AG08396 (cell line): Measurements from ENCODE around the gene MINPP1.

Experiments
- DNase-seq: peaks from one replicate; pipeline ENCODE4 v3.0.0; 2012; ENCODE audit warnings: low spot score, mixed read lengths

The MINPP1 gene

GRCh38 chr10:87519582-87519981 lies 14.9 kb downstream of the MINPP1 start:
- no peak for DNase-seq

DNA sequence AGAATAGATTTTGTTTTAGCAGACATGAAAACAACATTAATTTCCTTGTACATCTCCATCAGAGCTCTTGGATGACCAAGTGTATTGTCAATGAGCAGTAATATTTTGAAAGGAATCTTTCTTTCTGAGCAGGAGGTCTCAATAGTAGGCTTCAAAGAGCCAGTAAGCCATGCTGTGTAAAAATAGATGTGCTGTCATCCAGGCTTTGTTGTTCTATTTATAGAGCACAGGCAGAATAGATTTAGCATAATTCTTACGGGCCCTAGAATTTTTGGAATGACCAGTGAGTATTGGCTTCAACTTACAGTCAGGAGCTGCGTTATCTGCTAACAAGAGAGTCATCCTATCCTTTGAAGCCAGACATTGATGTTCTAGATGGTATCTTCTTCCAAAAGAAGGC lies 19.0 kb downstream of the MINPP1 start:
- no peak for DNase-seq

- no peak for DNase-seq
Observed at GRCh38 chr10:87524296-87524695, 19.6 kb downstream of the MINPP1 start.

- DNase-seq: no peak
Observed at GRCh38 chr10:87531908-87532622, 27.4 kb downstream of the MINPP1 start.

- no peak for DNase-seq
Observed at GRCh38 chr10:87532696-87533095, 28.0 kb downstream of the MINPP1 start.

DNA sequence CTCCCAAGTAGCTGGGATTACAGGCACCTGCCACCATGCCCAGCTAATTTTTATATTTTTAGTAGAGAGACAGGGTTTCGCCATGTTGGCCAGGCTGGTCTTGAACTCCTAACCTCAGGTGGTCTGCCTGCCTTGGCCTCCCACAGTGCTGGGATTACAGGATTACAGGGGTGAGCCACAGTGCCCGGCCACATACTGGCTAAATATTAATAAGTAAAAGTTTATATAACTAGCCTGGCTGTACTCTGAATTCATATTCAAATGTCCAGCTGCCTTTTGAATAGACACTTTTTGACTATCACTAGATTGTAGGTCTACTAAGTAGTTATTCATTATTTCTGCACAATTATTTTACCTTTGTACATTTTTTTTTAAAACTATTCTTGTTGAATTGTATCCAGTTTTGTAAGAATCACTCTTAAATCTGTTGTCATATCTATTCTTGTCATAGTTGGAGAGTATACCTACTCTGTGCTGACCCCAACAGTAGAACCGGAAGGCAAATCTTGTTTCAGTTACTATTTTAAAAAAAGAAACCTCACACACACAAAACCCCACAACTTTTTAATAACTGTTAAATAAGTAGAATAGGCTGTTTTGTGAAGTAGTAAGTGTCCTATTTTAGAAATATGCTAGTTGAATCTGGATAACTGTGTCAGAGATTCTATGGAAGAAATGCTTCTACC lies 29.6 kb downstream of the MINPP1 start:
- no peak for DNase-seq

- DNase-seq: no peak
Observed at GRCh38 chr10:87538092-87539015, 33.7 kb downstream of the MINPP1 start.

DNA sequence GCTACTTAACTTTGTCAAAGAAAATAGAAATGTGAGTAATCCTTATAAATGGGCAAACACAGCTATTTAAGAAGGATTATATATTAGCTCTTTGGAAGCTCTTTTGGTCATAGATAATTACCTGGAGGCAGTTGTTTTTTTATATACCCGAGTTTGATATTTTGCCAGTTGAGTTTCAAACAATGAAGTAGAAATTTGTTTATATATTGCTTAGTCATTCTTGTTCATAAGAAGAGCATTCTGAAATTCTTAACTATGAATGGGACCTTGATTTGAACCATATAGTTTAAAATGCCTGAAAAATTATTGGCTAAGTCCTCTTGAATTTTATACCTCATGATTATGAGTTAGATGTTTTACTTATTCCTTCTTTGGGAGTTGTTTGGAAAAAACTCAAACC lies 36.4 kb downstream of the MINPP1 start:
- DNase-seq: no peak

DNA sequence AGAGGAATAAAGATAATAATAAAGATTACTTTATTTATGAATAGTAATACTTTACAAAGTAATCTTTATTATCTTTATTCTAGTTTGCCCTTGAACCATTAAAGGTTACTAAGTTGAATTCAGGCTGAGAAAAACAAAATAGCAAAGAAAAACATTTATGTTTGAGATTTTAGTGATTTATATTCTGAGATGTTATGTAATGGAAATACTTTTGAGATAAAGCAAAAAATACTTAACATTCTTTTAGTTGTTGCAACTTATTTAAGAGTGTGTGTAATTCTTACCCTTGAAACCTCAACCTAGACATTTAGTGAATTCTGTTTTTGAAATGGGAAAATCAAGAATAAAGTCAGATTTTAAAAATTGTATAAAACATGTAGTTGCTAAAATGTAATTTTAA lies 40.0 kb downstream of the MINPP1 start:
- no peak for DNase-seq

- DNase-seq: no peak
Observed at GRCh38 chr10:87545783-87546182, 41.1 kb downstream of the MINPP1 start.

DNA sequence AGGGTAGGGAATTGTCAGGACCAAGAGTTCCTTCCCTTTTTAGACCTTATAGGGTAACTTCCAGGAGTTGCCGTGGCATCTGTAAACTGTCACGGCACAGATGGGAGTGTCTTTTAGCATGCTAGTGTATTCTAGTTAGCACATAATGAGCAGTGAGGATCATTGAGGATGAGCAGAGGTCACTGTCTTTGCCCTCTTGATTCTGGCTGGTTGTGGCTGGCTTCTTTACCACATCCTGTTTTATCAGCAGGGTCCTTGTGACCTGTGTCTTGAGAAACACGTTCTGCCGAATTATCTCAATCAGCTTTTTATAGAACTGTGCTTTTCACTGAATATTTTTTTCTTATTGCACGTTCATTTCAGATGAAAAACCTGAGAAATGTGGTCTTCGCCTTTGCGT lies 41.5 kb downstream of the MINPP1 start:
- DNase-seq: no peak

GRCh38 chr10:87546971-87547413 lies 42.3 kb downstream of the MINPP1 start:
- no peak for DNase-seq

GRCh38 chr10:87547734-87548311 lies 43.1 kb downstream of the MINPP1 start:
- peak; percentile 32 for DNase-seq

- DNase-seq: no peak
Observed at GRCh38 chr10:87550741-87551140, 46.0 kb downstream of the MINPP1 start.

- DNase-seq: no peak
Observed at GRCh38 chr10:87551326-87551725, 46.6 kb downstream of the MINPP1 start.

GRCh38 chr10:87552248-87552929 lies 47.7 kb downstream of the MINPP1 start:
- DNase-seq: no peak

GRCh38 chr10:87557409-87557808 lies 52.7 kb downstream of the MINPP1 start:
- DNase-seq: no peak

- no peak for DNase-seq
Observed at GRCh38 chr10:87558333-87558732, 53.6 kb downstream of the MINPP1 start.

DNA sequence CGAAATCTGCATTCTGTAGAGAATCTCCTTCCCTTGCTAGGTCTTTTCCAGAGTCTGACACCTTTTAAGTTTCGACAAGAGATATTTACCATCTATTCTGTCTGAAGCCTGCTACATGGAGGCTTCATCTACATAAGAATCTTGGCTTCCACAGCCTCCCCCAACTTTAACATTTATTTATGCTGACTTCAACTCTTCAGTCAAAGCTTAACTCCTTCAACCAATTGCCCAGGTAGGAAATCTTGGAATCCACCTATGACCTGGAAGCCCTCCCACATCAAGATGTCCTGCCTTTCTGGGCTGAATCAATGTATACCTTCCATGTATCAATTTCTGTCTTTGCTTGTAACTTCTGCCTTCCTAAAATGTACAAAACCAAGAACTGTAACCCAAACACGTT lies 54.7 kb downstream of the MINPP1 start:
- DNase-seq: no peak

DNA sequence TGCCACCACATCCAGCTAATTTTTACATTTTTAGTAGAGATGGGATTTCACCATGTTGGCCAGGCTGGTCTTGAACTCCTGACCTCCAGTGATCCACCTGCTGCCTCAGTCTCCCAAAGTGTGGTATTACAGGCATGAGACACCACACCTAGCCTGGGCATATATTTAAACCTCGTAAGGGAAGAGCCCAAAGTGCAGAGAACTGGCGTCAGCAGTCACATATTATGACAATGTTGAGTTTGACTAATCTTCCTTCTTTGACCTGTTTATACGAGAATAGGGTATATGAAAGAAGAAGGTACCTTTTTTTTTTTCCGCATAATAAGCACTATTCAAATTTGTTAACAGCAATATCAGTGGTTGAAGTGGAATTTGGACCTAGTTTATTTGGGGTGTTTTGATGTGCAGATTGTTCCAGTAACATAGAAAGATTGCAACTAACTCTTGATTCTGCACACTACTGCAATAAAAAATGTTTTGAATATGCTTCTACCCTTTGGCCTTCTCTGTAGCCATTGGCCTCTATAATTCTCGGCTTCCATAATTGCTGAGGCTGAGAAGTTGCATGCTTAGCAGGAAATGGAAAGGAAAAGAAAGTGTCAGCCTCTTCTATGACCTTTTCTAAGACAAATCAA lies 55.9 kb downstream of the MINPP1 start:
- no peak for DNase-seq

DNA sequence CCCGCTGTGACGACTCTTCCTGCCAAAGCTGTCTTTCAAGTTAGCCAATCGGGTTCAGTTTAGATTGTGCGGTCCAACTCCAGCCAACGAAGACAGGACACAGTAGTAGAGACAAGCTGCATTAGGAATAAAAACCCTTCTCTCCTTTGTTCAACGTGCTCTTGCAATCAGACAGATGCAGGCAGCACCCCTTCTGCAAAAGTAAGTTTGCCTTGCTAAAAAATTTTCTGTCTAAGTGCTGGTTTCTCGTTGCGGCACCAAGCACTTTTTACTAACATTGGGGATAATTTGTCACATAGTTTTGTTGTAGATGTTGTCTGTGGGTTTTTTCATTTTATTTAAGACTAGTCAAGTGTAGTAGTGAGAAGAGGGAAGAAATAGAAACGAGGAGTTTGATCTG lies 58.1 kb downstream of the MINPP1 start:
- no peak for DNase-seq
